ENCODE measurements around the gene SPINK2. TPM values are rescaled to one million over a fixed set of nuclear protein-coding genes. Genes with fewer than 3 reads are reported as not detected.

Gene SPINK2
- total and polyA plus RNA-seq, 10 of the 15 experiments (the other 5 are each of a cell fraction or from before 2014, with no cell fraction given) = 0.13 to 1.0 (median 0.61) TPM; not detected in 1

DNA sequence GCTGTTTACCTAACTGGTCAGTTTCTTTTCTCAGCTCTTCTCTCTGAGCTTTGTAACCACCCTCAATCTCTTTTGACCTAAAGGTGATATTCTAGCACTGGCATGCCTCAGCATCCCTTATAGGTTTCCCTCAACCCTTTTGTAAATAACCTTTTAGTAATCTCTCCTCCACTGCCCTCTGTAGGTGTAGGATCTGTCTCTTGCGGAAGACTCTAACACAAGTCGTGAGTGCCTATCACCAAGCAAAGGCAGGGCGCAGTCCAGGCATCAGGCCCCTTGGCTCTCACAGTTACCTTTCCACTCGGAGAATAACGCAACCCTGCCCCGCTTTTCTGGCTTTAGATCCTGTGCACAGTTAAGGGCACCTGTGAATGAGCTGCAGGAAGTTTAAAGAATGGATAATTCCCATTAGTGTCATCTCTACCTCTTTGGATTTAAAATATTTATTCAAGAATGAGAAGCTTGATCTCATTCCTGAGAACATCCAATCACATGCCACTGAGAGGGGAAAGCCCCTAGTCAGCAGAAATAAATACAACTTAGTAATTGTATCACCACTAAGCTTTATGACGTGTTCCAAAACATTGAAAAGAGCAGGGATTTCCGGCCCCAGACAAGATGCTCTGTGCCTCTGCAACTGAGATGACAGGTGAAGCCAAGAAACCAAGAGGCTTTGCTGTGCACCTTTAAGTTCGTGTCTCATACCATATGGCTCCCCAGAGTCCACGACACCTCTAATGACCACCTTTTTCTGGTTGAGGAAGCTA, 58.8 kb downstream of the SPINK2 start:
- Histone ChIP-seq H3K27ac (ENCODE audit: control insufficient read depth, insufficient read depth) (no peak overlapping the region), H2AFZ (ENCODE audit: control insufficient read depth, low read depth, low read length) (peak overlapping the region; percentile 44), H4K20me1 (ENCODE audit: control insufficient read depth, insufficient read depth) (no peaks in the 10 kb centered on the region), H3K9ac (ENCODE audit: control insufficient read depth, insufficient read depth, low read length) (no peak overlapping the region), H3K9me3 (replicated peaks; ENCODE audit: control insufficient read depth, insufficient read depth, low read length) (no peaks in the 10 kb centered on the region), H3K36me3 (ENCODE audit: control insufficient read depth in 2 of 2, insufficient read depth in 2 of 2, low read length in 1 of 2) (no peaks in the 10 kb centered on the region), H3K4me3 (no peak overlapping the region), H3K79me2 (ENCODE audit: control insufficient read depth, insufficient read depth, low read length) (no peaks in the 10 kb centered on the region), H3K4me2 (ENCODE audit: control insufficient read depth, insufficient read depth) (no peak overlapping the region), H3K4me1 (ENCODE audit: control insufficient read depth, insufficient read depth, low read length) (peaks cover 22% of the 10 kb centered on the region), H3K27me3 (replicated peaks in 1 of 2; ENCODE audit: control insufficient read depth in 2 of 2, insufficient read depth in 2 of 2, low read length in 1 of 2) (no peaks in the 10 kb centered on the region)
- TF ChIP-seq NFYB (IDR thresholded peaks at IDR 0.05; ENCODE audit: insufficient read depth, low read depth, low read length) (0 out of 2 replicates have a peak, but pooled peaks have one; percentile 36), SRF (IDR thresholded peaks at IDR 0.05; ENCODE audit: low read depth in 2 of 2, low read length in 2 of 2) (no peak), GABPA (IDR thresholded peaks at IDR 0.05; ENCODE audit: low read depth) (0 out of 2 replicates have a peak, but pooled peaks have one; percentile 41), CREB1 (IDR thresholded peaks at IDR 0.05; ENCODE audit: low read depth) (peak; percentile 93), RAD21 (IDR thresholded peaks at IDR 0.05; ENCODE audit: insufficient read depth, low read depth, low read length) (0 out of 2 replicates have a peak, but pooled peaks have one; percentile 9), CREM (IDR thresholded peaks at IDR 0.05; ENCODE audit: low read depth) (peak; percentile 73; the same call in 1 of the 2 replicates), ASH2L (IDR thresholded peaks at IDR 0.05; ENCODE audit: borderline replicate concordance, low read depth) (no peak), MEF2B (IDR thresholded peaks at IDR 0.05; ENCODE audit: partially characterized antibody, poor library complexity, severe bottlenecking) (no peak), MXI1 (IDR thresholded peaks at IDR 0.05; ENCODE audit: low read depth, low read length) (no peak), CBX5 (IDR thresholded peaks at IDR 0.05; ENCODE audit: low read depth) (no peak)
- TF ChIP-seq, protein P1, sequence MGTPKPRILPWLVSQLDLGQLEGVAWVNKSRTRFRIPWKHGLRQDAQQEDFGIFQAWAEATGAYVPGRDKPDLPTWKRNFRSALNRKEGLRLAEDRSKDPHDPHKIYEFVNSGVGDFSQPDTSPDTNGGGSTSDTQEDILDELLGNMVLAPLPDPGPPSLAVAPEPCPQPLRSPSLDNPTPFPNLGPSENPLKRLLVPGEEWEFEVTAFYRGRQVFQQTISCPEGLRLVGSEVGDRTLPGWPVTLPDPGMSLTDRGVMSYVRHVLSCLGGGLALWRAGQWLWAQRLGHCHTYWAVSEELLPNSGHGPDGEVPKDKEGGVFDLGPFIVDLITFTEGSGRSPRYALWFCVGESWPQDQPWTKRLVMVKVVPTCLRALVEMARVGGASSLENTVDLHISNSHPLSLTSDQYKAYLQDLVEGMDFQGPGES (IDR thresholded peaks at IDR 0.05) = no peak
- TF ChIP-seq, protein P2, sequence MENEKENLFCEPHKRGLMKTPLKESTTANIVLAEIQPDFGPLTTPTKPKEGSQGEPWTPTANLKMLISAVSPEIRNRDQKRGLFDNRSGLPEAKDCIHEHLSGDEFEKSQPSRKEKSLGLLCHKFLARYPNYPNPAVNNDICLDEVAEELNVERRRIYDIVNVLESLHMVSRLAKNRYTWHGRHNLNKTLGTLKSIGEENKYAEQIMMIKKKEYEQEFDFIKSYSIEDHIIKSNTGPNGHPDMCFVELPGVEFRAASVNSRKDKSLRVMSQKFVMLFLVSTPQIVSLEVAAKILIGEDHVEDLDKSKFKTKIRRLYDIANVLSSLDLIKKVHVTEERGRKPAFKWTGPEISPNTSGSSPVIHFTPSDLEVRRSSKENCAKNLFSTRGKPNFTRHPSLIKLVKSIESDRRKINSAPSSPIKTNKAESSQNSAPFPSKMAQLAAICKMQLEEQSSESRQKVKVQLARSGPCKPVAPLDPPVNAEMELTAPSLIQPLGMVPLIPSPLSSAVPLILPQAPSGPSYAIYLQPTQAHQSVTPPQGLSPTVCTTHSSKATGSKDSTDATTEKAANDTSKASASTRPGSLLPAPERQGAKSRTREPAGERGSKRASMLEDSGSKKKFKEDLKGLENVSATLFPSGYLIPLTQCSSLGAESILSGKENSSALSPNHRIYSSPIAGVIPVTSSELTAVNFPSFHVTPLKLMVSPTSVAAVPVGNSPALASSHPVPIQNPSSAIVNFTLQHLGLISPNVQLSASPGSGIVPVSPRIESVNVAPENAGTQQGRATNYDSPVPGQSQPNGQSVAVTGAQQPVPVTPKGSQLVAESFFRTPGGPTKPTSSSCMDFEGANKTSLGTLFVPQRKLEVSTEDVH (IDR thresholded peaks at IDR 0.05; ENCODE audit: low read depth, partially characterized antibody) = no peak
- TF ChIP-seq, protein P3, sequence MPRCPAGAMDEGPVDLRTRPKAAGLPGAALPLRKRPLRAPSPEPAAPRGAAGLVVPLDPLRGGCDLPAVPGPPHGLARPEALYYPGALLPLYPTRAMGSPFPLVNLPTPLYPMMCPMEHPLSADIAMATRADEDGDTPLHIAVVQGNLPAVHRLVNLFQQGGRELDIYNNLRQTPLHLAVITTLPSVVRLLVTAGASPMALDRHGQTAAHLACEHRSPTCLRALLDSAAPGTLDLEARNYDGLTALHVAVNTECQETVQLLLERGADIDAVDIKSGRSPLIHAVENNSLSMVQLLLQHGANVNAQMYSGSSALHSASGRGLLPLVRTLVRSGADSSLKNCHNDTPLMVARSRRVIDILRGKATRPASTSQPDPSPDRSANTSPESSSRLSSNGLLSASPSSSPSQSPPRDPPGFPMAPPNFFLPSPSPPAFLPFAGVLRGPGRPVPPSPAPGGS (IDR thresholded peaks at IDR 0.05; ENCODE audit: borderline replicate concordance, insufficient read depth, low read depth, low read length, poor library complexity, severe bottlenecking) = no peak
- no peak for DNase-seq (ENCODE audit: low read depth, low spot score)
- in situ Hi-C loops (cut with MboI) (no loop called here), intact Hi-C loops (cut with micrococcal nuclease; ENCODE audit: unreplicated experiment) (no loop called here)
- no TSS peak for BruUV-seq (replicated peaks)
- peak; percentile 64 for ATAC-seq
- no peak for FAIRE-seq
- ChIA-PET RAD21 (ENCODE audit: unreplicated experiment) (no interaction called here), SMC1A (ENCODE audit: uncharacterized antibody, unreplicated experiment) (interaction anchor here (1.7 kb wide), 1 partner anchor 74 kb away, joined by 4 read pairs; no protein-coding TSS in a partner anchor), POLR2A (no interaction called here), CTCF (interaction anchor here (1.7 kb wide), 1 partner anchor 37 kb away, joined by 6 read pairs; no protein-coding TSS in a partner anchor)
- WGBS (ENCODE audit: insufficient coverage, insufficient replicate concordance, low lambda C conversion rate, missing lambda C conversion rate) = 58% methylated on average over 10 of the region's 10 CpGs

Measured in GM12878 (cell line).